ENCODE data around the gene C6orf141. TPM values are rescaled to one million over a fixed set of nuclear protein-coding genes. Genes with fewer than 3 reads are reported as not detected.

Gene C6orf141
- total RNA-seq, 2 donors from 2014 or later = 0.81 to 1.7 TPM

DNA sequence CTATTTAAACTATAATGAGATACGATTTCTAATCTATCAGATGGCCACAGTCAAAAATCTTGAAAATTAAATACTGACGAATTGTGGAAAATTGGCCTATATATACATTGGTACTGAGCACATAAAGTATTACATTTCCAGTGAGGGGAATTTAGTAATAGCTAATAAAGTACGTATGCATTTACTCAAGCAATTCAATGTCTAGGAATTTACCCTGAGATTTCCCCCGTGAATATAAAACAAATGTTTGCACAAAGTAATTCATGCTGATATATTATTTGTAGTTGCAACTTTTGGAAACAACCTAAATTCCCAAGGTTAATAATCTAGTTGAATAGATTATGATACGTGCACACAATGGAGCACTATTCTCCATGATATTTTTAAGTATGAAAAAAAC lies 14.7 kb upstream of the C6orf141 start:
- H3K9ac ChIP-seq (ENCODE audit: extremely low read depth, low read length, poor library complexity, severe bottlenecking) = no peak overlapping the region
- no peaks in the 10 kb centered on the region for H3K36me3 Mint-ChIP-seq (ENCODE audit: low read depth)
- no peak overlapping the region for H3K27ac ChIP-seq (ENCODE audit: low read depth, low read length)
- H3K4me3 Mint-ChIP-seq = no peak overlapping the region
- no peaks in the 10 kb centered on the region for H3K9me3 ChIP-seq (ENCODE audit: control insufficient read depth, low read length)
- no peaks in the 10 kb centered on the region for H3K4me1 Mint-ChIP-seq
- no peaks in the 10 kb centered on the region for H3K9me3 Mint-ChIP-seq
- TF ChIP-seq, protein P1, sequence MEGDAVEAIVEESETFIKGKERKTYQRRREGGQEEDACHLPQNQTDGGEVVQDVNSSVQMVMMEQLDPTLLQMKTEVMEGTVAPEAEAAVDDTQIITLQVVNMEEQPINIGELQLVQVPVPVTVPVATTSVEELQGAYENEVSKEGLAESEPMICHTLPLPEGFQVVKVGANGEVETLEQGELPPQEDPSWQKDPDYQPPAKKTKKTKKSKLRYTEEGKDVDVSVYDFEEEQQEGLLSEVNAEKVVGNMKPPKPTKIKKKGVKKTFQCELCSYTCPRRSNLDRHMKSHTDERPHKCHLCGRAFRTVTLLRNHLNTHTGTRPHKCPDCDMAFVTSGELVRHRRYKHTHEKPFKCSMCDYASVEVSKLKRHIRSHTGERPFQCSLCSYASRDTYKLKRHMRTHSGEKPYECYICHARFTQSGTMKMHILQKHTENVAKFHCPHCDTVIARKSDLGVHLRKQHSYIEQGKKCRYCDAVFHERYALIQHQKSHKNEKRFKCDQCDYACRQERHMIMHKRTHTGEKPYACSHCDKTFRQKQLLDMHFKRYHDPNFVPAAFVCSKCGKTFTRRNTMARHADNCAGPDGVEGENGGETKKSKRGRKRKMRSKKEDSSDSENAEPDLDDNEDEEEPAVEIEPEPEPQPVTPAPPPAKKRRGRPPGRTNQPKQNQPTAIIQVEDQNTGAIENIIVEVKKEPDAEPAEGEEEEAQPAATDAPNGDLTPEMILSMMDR (conservative IDR thresholded peaks at IDR 0.05) = no peak
- H3K27me3 ChIP-seq (ENCODE audit: control insufficient read depth, insufficient read depth, low read length, poor library complexity, severe bottlenecking) = no peaks in the 10 kb centered on the region
- no peak for DNase-seq
- 86 to 95% methylated on average over 1 to 5 of the region's 5 CpGs for WGBS, 2 experiments (ENCODE audit: insufficient coverage in 1 of 2, insufficient read length in 1 of 2)
- no peaks in the 10 kb centered on the region for H3K4me1 ChIP-seq (ENCODE audit: control insufficient read depth, insufficient read depth, low read length)
- H3K4me3 ChIP-seq (ENCODE audit: low read length) = no peak overlapping the region
- no peak overlapping the region for H3K27ac Mint-ChIP-seq
- H3K27me3 Mint-ChIP-seq (ENCODE audit: insufficient read depth) = peaks cover 2% of the 10 kb centered on the region
- no peaks in the 10 kb centered on the region for H3K36me3 ChIP-seq (ENCODE audit: control insufficient read depth, insufficient read depth, low read length)

DNA sequence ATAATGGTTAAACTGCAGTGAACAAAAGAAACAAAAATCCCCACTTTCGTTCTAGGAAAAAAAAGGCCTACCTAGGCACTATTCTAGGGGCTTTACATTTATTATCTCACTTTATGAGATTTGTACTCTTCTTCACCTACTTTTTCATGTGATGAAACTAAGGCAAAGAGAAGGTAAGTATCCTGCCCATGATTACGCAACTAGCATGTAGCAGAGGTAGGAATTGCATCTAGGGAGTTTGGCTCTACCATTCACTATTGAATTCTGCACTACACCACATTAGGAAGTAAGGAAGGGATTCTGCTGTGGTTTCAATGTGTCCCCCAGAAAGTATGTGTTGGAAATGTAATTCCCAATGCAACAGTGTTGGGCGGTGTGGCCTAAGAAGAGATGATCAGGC lies 11.4 kb upstream of the C6orf141 start:
- Histone ChIP-seq H3K36me3 (ENCODE audit: control insufficient read depth, insufficient read depth, low read length) (no peaks in the 10 kb centered on the region), H3K27ac (ENCODE audit: low read depth, low read length) (no peak overlapping the region), H3K4me1 (ENCODE audit: control insufficient read depth, insufficient read depth, low read length) (no peaks in the 10 kb centered on the region), H3K9me3 (ENCODE audit: control insufficient read depth, low read length) (no peaks in the 10 kb centered on the region), H3K27me3 (ENCODE audit: control insufficient read depth, insufficient read depth, low read length, poor library complexity, severe bottlenecking) (no peaks in the 10 kb centered on the region), H3K9ac (ENCODE audit: extremely low read depth, low read length, poor library complexity, severe bottlenecking) (no peak overlapping the region), H3K4me3 (ENCODE audit: low read length) (no peak overlapping the region)
- TF ChIP-seq, protein P1 (conservative IDR thresholded peaks at IDR 0.05) = no peak
- no peaks in the 10 kb centered on the region for H3K36me3 Mint-ChIP-seq (ENCODE audit: low read depth)
- no peak for DNase-seq
- H3K4me3 Mint-ChIP-seq = no peak overlapping the region
- H3K27me3 Mint-ChIP-seq (ENCODE audit: insufficient read depth) = peaks cover 12% of the 10 kb centered on the region
- 94% methylated on average over 2 of the region's 3 CpGs; no CpG with 5 or more reads in 1 of the 2 experiments for WGBS, 2 experiments (ENCODE audit: insufficient coverage in 1 of 2, insufficient read length in 1 of 2)
- H3K27ac Mint-ChIP-seq = no peak overlapping the region
- H3K4me1 Mint-ChIP-seq = peaks cover 3% of the 10 kb centered on the region
- no peaks in the 10 kb centered on the region for H3K9me3 Mint-ChIP-seq

DNA sequence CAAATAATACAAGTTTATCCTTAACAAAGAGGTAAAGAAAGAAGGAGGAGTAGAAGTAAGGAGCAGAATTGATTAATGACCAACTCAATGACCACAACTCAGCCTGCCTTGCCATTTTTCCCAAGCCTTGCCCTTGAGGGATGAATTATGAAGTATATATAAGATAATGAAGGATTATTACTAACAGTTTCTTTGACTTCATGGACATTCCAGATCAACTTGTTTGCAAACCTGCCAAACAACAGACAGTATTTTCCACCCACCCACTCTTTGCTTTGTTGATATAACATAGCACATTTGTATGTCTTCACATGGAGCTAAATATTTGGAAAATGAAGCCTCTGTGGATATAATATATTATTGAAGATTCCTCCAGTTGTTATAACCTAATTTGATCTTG lies 9.9 kb upstream of the C6orf141 start:
- Histone ChIP-seq H3K9me3 (ENCODE audit: control insufficient read depth, low read length) (no peaks in the 10 kb centered on the region), H3K36me3 (ENCODE audit: control insufficient read depth, insufficient read depth, low read length) (no peaks in the 10 kb centered on the region), H3K27ac (ENCODE audit: low read depth, low read length) (no peak overlapping the region), H3K27me3 (ENCODE audit: control insufficient read depth, insufficient read depth, low read length, poor library complexity, severe bottlenecking) (no peaks in the 10 kb centered on the region), H3K4me1 (ENCODE audit: control insufficient read depth, insufficient read depth, low read length) (no peaks in the 10 kb centered on the region), H3K9ac (ENCODE audit: extremely low read depth, low read length, poor library complexity, severe bottlenecking) (no peak overlapping the region), H3K4me3 (ENCODE audit: low read length) (no peak overlapping the region)
- no peak for DNase-seq
- Mint-ChIP-seq H3K36me3 (ENCODE audit: low read depth) (no peaks in the 10 kb centered on the region), H3K27me3 (ENCODE audit: insufficient read depth) (peaks cover 16% of the 10 kb centered on the region), H3K27ac (no peak overlapping the region), H3K4me3 (no peak overlapping the region), H3K4me1 (peaks cover 3% of the 10 kb centered on the region), H3K9me3 (no peaks in the 10 kb centered on the region)
- TF ChIP-seq, protein P1 (conservative IDR thresholded peaks at IDR 0.05) = no peak
